Vagina (tissue), 2 donors: ENCODE results near the gene CRMP1. TPM values are rescaled to one million over a fixed set of nuclear protein-coding genes. Genes with fewer than 3 reads are reported as not detected.

Experiments
- DNase-seq, 2 donors: peaks; one replicate each; pipeline ENCODE4 v3.0.0-alpha.2; 2017; ENCODE audit errors: extremely low spot score in 2 of 2
- H3K27ac ChIP-seq: fragments of 200-600 bp; sonication (generic); one replicate; pipeline ENCODE4 v1.5.1; 2019
- H3K27me3 ChIP-seq: fragments of 200-600 bp; sonication (generic); one replicate; pipeline ENCODE4 v1.5.1; 2019
- H3K36me3 ChIP-seq, 2 donors: fragments of 200-600 bp; sonication (generic); one replicate each; pipeline ENCODE4 v1.5.1; 2017 to 2019
- H3K4me1 ChIP-seq: fragments of 200-600 bp; sonication (generic); one replicate; pipeline ENCODE4 v1.5.1; 2019
- H3K4me3 ChIP-seq, 2 donors: fragments of 200-600 bp; sonication (generic); 1 replicate in 1 of 2; 2 replicates in 1 of 2; pipeline ENCODE4 v1.5.1; 2016 to 2019
- H3K9me3 ChIP-seq: fragments of 200-600 bp; sonication (generic); one replicate; pipeline ENCODE4 v1.5.1; 2019
- POLR2A ChIP-seq, 2 donors: fragments of 450-650 bp; IDR thresholded peaks; one replicate each; pipeline ENCODE4 v1.6.1; 2017; ENCODE audit warnings: antibody characterized with exemption in 2 of 2, mild to moderate bottlenecking in 2 of 2, moderate library complexity in 2 of 2
- POLR2AphosphoS5 ChIP-seq, 2 donors: sonication (generic); formaldehyde crosslinking; IDR thresholded peaks; one replicate each; pipeline ENCODE4 v1.9.0; 2017; ENCODE audit warnings: antibody characterized with exemption in 2 of 2, mild to moderate bottlenecking in 2 of 2, low read depth in 1 of 2; ENCODE audit not compliant: insufficient read depth in 1 of 2
- intact Hi-C: fragments of 100-400 bp; cut with DNase I; formaldehyde crosslinking; loops from one replicate; pipeline ENCODE4 v1.15.1; 2023
- total RNA-seq: library from RNA; depleted of rRNA; stranded (reverse); fragments of >200 nt; gene quantifications from one replicate; pipeline ENCODE4 v1.2.3, GENCODE V29; 2016
- TF ChIP-seq, protein P1 (sequence below), 3 experiments: fragments of 450-650 bp in 2 of 3; fragments of 200-600 bp in 1 of 3; sonication (generic) in 1 of 3; IDR thresholded peaks; one replicate each; pipeline ENCODE4 v1.5.1; 2017 to 2019; ENCODE audit warnings: antibody characterized with exemption in 3 of 3, mild to moderate bottlenecking in 2 of 3, moderate library complexity in 2 of 3

The CRMP1 gene
- total RNA-seq, 1 donor from 2014 or later, result 3.4 TPM

DNA sequence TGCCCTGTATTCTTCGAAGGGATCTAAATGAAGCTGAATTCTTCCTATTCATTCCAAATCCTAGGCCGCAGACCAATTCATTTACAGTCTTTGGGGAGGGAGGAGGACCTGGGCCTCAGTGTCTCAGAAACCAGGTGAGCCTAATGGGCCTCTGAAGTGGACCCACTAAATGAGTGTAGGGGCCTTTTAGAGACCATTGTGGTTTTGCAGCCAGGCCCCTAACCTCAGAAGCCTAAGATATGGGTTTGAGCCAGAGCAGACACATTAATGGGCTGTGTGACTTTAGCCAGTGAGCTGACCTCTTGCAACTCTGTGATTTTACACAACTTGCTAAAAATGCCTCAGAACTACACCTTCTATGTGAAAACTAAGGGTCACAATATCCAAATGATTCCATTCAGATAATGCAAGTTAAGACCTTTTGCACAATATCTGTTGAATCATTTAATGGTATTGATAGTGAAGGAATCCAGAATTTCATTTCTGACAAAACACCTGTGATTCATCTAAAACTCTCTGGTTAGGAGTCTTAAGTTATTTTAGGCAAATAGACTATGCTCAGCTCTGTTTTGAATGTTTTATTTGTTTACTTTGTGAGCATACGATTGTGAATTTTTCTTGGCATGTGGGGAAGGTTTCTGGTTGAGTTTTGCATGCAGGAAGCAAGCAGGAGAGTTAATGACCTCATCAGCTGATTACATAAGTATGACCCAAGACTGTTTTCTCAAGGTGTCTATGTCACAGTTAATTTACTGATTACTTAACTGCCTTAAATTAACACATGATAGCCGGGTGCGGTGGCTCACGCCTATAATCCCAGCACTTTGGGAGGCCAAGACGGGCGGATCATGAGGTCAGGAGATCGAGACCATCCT, 106.8 kb downstream of the CRMP1 start:
- no peak for TF ChIP-seq POLR2A (IDR thresholded peaks at IDR 0.05)
- TF ChIP-seq POLR2AphosphoS5 (IDR thresholded peaks at IDR 0.05; ENCODE audit: insufficient read depth in 1 of 2, low read depth in 1 of 2), result peak in 1 of 2 donors; percentile 19
- intact Hi-C loops, result no loop called here
- H3K27ac ChIP-seq, result peak overlapping the region; percentile 39

DNA sequence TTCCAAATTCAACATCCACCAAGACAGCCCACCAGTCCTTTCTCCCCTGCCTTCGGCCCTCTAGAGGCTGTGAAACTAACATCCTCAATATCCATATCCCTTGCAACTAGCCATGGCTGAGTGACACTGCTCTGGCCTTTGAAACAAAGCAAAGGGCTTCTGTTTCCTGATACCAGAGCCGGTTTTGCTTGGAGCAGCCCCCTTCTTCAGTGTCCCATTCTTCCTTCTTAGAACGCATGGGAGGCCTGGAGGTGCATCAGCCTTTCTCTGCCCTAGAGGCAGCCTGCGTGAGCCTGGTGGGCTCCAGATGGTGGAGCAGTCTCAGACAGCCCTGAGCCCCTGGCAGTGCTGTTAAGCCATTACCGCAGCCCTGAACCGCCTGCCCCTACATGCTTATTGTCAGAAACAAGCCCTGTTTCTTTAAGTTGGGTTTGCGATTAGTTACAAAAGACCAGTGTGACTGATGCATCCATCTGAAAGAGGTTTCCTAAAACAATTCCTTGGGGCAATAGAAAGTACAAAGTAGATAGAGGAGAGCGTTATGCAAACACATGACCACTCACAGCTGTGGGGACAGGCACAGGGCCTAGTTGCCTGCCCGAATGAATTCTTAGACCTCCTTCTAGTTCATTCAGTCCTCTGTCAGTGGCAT, 107.8 kb downstream of the CRMP1 start:
- Histone ChIP-seq H3K27ac (peak overlapping the region; percentile 13), H3K9me3 (no peaks in the 10 kb centered on the region), H3K4me1 (no peaks in the 10 kb centered on the region), H3K4me3 (no peak overlapping the region), H3K27me3 (no peaks in the 10 kb centered on the region), H3K36me3 (peaks cover 0 to 17% of the 10 kb centered on the region in 2 donors)
- intact Hi-C loops, result no loop called here
- no peak for DNase-seq
- TF ChIP-seq, protein P1, sequence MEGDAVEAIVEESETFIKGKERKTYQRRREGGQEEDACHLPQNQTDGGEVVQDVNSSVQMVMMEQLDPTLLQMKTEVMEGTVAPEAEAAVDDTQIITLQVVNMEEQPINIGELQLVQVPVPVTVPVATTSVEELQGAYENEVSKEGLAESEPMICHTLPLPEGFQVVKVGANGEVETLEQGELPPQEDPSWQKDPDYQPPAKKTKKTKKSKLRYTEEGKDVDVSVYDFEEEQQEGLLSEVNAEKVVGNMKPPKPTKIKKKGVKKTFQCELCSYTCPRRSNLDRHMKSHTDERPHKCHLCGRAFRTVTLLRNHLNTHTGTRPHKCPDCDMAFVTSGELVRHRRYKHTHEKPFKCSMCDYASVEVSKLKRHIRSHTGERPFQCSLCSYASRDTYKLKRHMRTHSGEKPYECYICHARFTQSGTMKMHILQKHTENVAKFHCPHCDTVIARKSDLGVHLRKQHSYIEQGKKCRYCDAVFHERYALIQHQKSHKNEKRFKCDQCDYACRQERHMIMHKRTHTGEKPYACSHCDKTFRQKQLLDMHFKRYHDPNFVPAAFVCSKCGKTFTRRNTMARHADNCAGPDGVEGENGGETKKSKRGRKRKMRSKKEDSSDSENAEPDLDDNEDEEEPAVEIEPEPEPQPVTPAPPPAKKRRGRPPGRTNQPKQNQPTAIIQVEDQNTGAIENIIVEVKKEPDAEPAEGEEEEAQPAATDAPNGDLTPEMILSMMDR (IDR thresholded peaks at IDR 0.05), result no peak
- TF ChIP-seq POLR2A (IDR thresholded peaks at IDR 0.05) (no peak), POLR2AphosphoS5 (IDR thresholded peaks at IDR 0.05; ENCODE audit: insufficient read depth in 1 of 2, low read depth in 1 of 2) (no peak)

More for the DNA sequence above, 106.8 kb downstream of the CRMP1 start:
- Histone ChIP-seq H3K36me3 (peaks cover 0 to 18% of the 10 kb centered on the region in 2 donors), H3K27me3 (no peaks in the 10 kb centered on the region), H3K4me3 (no peak overlapping the region), H3K4me1 (no peaks in the 10 kb centered on the region), H3K9me3 (no peaks in the 10 kb centered on the region)
- no peak for DNase-seq

DNA sequence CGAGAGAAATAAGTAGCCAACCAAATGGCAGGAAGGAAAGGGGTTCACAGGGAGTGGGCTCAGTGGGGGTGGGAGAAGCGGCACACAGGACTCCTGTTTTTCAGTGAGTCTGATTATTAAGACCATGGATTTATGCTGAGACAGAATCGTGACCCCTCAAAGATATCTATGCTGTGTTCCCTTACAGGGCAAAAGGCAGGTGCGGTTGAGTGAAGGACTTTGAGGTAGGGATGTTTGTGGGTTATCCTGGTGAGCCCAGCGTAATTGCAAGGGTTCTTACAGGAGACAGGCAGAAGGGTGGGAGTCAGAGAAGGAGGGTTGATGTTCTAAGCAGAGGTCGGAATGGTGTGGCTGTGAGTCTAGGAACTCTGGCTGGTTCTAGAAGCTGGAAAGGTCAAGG, 108.9 kb downstream of the CRMP1 start:
- no peaks in the 10 kb centered on the region for H3K9me3 ChIP-seq
- peaks cover 0 to 13% of the 10 kb centered on the region in 2 donors for H3K36me3 ChIP-seq
- DNase-seq, result no peak
- H3K27ac ChIP-seq, result no peak overlapping the region
- no peaks in the 10 kb centered on the region for H3K27me3 ChIP-seq
- H3K4me1 ChIP-seq, result no peaks in the 10 kb centered on the region
- H3K4me3 ChIP-seq, result no peak overlapping the region
- TF ChIP-seq, protein P1 (IDR thresholded peaks at IDR 0.05), result no peak
- TF ChIP-seq POLR2AphosphoS5 (IDR thresholded peaks at IDR 0.05; ENCODE audit: insufficient read depth in 1 of 2, low read depth in 1 of 2) (no peak), POLR2A (IDR thresholded peaks at IDR 0.05) (no peak)
- intact Hi-C loops, result no loop called here

DNA sequence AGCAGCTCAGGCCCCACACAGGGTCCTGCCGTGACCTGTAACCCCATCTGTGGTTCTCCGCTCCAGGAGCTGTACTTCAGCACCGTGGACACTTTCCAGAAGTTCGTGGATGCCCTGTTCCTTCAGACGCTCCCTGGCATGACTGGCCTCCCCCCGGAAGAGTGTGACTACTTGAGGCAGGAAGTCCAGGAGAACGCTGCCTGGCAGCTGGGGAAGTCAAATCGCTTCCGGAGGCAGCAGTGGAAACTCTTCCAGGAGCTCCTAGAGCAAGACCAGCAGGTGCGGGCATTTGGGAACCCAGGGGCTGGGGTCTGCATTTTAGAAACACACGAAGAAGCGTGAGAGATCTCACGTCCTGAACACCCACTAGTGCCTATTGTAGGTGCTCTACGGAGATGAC, 109.4 kb downstream of the CRMP1 start:
- Histone ChIP-seq H3K9me3 (no peaks in the 10 kb centered on the region), H3K4me3 (no peak overlapping the region), H3K4me1 (no peaks in the 10 kb centered on the region), H3K36me3 (peaks cover 0 to 12% of the 10 kb centered on the region in 2 donors), H3K27me3 (no peaks in the 10 kb centered on the region), H3K27ac (no peak overlapping the region)
- TF ChIP-seq POLR2AphosphoS5 (IDR thresholded peaks at IDR 0.05; ENCODE audit: insufficient read depth in 1 of 2, low read depth in 1 of 2) (no peak), POLR2A (IDR thresholded peaks at IDR 0.05) (no peak)
- TF ChIP-seq, protein P1 (IDR thresholded peaks at IDR 0.05), result no peak
- intact Hi-C loops, result no loop called here
- DNase-seq, result no peak

DNA sequence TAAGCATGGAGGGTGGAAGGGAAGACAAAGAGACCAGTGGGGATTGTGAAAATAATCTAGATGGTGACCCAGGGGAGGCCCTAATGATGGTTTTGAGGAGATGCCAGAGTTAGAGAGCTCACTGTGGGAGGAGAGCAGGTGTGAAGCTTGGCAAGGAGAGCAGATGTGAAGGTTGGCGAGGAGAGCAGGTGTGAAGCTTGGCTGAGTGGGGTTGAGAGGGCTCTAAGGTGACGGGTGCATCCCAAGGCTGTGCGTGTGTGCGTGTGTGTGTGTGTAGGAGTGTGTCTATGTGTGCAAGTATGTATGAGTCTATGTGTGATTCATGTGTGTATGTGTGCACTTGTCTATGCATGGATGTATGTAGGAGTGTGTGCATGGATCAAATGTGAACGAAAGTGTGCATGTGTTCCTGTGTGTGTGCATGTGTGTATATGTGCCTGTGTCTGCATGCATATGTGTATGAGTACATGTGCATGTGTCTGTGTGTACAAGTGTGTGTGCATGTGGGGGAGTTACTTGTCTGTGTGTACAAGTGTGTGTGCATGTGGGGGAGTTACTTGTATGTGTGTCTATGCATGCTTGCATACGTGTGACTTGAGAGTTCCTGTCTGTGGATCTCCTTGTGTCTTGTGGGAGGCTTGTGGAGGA, 109.9 kb downstream of the CRMP1 start:
- no peaks in the 10 kb centered on the region for H3K27me3 ChIP-seq
- H3K9me3 ChIP-seq, result no peaks in the 10 kb centered on the region
- DNase-seq, result no peak
- peaks cover 0 to 6% of the 10 kb centered on the region in 2 donors for H3K36me3 ChIP-seq
- TF ChIP-seq, protein P1 (IDR thresholded peaks at IDR 0.05), result no peak
- TF ChIP-seq POLR2A (IDR thresholded peaks at IDR 0.05) (no peak), POLR2AphosphoS5 (IDR thresholded peaks at IDR 0.05; ENCODE audit: insufficient read depth in 1 of 2, low read depth in 1 of 2) (no peak)
- no peak overlapping the region for H3K4me3 ChIP-seq
- intact Hi-C loops, result no loop called here
- no peaks in the 10 kb centered on the region for H3K4me1 ChIP-seq
- H3K27ac ChIP-seq, result no peak overlapping the region
